Neural crest cell (in vitro differentiated cells): ENCODE measurements around the gene HCAR1. TPM values are rescaled to one million over a fixed set of nuclear protein-coding genes. Genes with fewer than 3 reads are reported as not detected.
"Not testable (repeated sequence)": the region's sequence is repeated elsewhere in the genome, so short reads cannot be mapped to it uniquely, and the experiment has no call there.

Experiments
- DNase-seq: peaks from one replicate; pipeline ENCODE4 v3.0.0; 2021; ENCODE audit warnings: low read depth, mixed read lengths, low spot score
- H3K27ac Mint-ChIP-seq: one replicate; pipeline ENCODE4 v1.8.0; 2021; ENCODE audit warnings: mild to moderate bottlenecking, mixed read lengths; ENCODE audit not compliant: unreplicated experiment
- H3K27me3 Mint-ChIP-seq: 2 replicates; pipeline ENCODE4 v1.8.0; 2021; ENCODE audit warnings: low read depth, mild to moderate bottlenecking, mixed read lengths
- H3K36me3 Mint-ChIP-seq: 2 replicates; pipeline ENCODE4 v1.8.0; 2021; ENCODE audit warnings: low read depth, mild to moderate bottlenecking, mixed read lengths
- H3K4me1 Mint-ChIP-seq: 2 replicates; pipeline ENCODE4 v1.8.0; 2021; ENCODE audit warnings: mixed read lengths
- H3K4me3 Mint-ChIP-seq: one replicate; pipeline ENCODE4 v1.8.0; 2021; ENCODE audit warnings: mild to moderate bottlenecking, mixed read lengths
- H3K9me3 Mint-ChIP-seq: 2 replicates; pipeline ENCODE4 v1.8.0; 2021; ENCODE audit warnings: mixed read lengths
- total RNA-seq: library from RNA; stranded (reverse); gene quantifications from 2 replicates; pipeline ENCODE4 v1.2.1, GENCODE V29; 2021
- TF ChIP-seq, protein P1 (sequence below): fragments of 200-600 bp; sonication (generic); conservative IDR thresholded peaks from 2 replicates; pipeline ENCODE4 v1.5.0; 2021; ENCODE audit warnings: antibody characterized with exemption, mild to moderate bottlenecking

The HCAR1 gene
- total RNA-seq, 1 donor from 2014 or later = not detected

DNA sequence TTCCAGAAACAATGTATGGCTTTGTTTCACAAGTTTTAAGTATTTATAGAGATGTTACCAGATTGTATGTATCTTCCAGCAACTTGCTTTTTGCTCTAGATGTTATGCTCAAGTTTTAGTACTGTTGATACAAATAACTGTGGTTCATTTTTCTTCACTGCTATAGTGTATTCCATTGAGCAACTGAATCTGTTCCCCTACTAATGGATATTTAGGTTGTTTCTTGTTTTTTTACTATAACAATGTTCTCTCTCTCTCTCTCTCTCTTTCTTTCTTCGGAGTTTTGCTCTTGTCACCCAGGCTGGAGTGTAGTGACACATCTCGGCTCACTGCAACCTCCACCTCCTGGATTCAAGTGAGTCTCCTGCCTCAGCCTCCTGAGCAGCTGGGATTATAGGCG lies 44.1 kb downstream of the HCAR1 start:
- H3K27me3 Mint-ChIP-seq = no peaks in the 10 kb centered on the region
- DNase-seq = no peak

DNA sequence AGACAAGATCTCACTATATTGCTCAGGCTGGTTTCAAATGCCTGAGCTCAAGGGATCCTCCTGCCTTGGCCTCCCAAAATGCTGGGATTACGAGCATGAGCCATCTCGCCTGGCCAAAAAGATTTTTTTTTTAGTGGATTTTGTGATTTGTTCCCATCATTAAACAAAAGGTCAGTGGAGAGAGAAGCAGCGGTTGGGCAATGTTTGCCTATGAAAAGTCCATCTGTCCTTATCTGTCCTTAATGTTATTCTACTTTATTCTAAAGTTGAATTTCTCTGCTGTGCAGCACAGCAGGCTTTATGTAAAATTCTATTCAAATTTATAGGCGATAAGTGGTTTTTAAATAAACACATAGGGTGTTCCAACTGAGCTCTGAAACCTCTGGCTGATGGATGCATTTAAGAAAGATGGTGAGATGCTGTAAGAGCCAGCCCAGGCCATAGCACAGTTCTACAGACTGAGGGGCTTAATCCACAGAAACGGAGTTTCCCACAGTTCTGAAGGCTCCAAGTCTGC lies 46.3 kb downstream of the HCAR1 start:
- Mint-ChIP-seq H3K36me3 (no peaks in the 10 kb centered on the region), H3K4me3 (no peak overlapping the region), H3K27me3 (no peaks in the 10 kb centered on the region), H3K27ac (no peak overlapping the region), H3K4me1 (no peaks in the 10 kb centered on the region), H3K9me3 (no peaks in the 10 kb centered on the region)
- TF ChIP-seq, protein P1, sequence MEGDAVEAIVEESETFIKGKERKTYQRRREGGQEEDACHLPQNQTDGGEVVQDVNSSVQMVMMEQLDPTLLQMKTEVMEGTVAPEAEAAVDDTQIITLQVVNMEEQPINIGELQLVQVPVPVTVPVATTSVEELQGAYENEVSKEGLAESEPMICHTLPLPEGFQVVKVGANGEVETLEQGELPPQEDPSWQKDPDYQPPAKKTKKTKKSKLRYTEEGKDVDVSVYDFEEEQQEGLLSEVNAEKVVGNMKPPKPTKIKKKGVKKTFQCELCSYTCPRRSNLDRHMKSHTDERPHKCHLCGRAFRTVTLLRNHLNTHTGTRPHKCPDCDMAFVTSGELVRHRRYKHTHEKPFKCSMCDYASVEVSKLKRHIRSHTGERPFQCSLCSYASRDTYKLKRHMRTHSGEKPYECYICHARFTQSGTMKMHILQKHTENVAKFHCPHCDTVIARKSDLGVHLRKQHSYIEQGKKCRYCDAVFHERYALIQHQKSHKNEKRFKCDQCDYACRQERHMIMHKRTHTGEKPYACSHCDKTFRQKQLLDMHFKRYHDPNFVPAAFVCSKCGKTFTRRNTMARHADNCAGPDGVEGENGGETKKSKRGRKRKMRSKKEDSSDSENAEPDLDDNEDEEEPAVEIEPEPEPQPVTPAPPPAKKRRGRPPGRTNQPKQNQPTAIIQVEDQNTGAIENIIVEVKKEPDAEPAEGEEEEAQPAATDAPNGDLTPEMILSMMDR = no peak
- no peak for DNase-seq

More for the DNA sequence above, 44.1 kb downstream of the HCAR1 start:
- Mint-ChIP-seq H3K9me3 (no peaks in the 10 kb centered on the region), H3K4me3 (no peak overlapping the region), H3K27ac (no peak overlapping the region), H3K36me3 (no peaks in the 10 kb centered on the region), H3K4me1 (no peaks in the 10 kb centered on the region)
- TF ChIP-seq, protein P1 = no peak

DNA sequence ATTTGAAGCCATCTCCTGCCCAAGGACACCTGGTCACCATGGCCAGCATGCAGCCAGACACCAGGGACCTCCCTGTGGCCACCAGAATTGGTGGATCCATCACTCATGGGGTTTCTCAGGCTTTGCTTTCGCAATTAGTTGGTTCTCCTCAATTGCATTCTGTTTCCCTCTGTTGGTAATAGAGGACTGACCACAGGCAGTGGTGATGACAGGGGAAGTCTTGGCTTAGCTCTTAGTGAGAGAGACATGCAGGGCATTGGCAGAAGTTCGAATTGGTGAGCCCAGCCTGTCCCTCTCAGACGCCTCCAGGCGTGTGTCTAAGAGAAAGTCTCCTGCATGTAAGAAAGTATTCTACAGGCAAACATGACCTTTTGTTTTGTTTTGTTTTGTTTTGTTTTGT lies 48.8 kb downstream of the HCAR1 start:
- TF ChIP-seq, protein P1 = no peak
- H3K27me3 Mint-ChIP-seq = no peaks in the 10 kb centered on the region
- no peaks in the 10 kb centered on the region for H3K4me1 Mint-ChIP-seq
- H3K27ac Mint-ChIP-seq = no peak overlapping the region
- DNase-seq = no peak
- no peak overlapping the region for H3K4me3 Mint-ChIP-seq
- H3K9me3 Mint-ChIP-seq = no peaks in the 10 kb centered on the region
- H3K36me3 Mint-ChIP-seq = no peaks in the 10 kb centered on the region

DNA sequence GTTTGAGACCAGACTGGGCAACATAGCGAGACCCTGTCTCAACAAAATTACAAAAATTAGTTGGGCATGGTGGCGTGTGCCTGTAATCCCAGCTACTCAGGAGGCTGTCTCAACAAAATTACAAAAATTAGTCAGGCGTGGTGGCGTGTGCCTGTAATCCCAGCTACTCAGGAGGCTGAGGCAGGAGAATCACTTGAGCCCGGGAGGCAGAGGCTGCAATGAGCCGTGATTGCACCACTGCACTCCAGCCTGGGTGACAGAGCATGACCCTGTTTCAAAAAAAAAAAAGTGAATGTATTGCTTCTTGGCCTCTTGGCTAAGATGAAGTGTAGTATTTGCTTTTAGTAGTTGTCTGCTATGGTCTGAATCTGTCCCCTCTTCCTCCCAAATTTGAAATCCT lies 49.7 kb downstream of the HCAR1 start:
- not testable (repeated sequence) for H3K4me3 Mint-ChIP-seq, H3K27ac Mint-ChIP-seq, H3K9me3 Mint-ChIP-seq, H3K27me3 Mint-ChIP-seq, DNase-seq, H3K4me1 Mint-ChIP-seq, H3K36me3 Mint-ChIP-seq

DNA sequence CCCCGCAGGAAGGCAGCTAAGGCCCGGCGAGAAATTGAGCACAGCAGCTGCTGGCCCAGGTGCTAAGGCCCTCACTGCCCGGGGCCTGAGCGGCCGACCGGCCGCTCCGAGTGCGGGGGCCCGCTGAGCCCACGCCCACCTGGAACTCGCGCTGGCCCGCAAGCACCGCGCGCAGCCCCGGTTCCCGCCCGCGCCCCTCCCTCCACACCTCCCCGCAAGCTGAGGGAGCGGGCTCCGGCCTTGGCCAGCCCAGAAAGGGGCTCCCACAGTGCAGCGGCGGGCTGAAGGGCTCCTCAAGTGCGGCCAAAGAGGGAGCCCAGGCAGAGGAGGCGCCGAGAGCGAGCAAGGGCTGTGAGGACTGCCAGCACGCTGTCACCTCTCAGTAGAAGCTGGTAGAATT lies 53.9 kb downstream of the HCAR1 start:
- H3K27ac Mint-ChIP-seq, H3K36me3 Mint-ChIP-seq, H3K4me3 Mint-ChIP-seq, H3K9me3 Mint-ChIP-seq, H3K27me3 Mint-ChIP-seq, H3K4me1 Mint-ChIP-seq, DNase-seq: not testable (repeated sequence)

Other genes with a start within 250 kb of the HCAR1 start
- gene ZCCHC8, start 229.9 kb downstream of the HCAR1 start, total RNA-seq = 32.4 and 34.0 TPM in 2 replicates
- gene RSRC2, start 203.9 kb downstream of the HCAR1 start, total RNA-seq = 107 TPM in 2 replicates
- gene KNTC1, start 203.6 kb downstream of the HCAR1 start, total RNA-seq = 111 and 122 TPM in 2 replicates
- gene HCAR2, start 27.5 kb downstream of the HCAR1 start, total RNA-seq = not detected in 2 replicates
- gene HCAR3, start 14.0 kb downstream of the HCAR1 start, total RNA-seq = not detected in 2 replicates
- 67.0 and 72.5 TPM in 2 replicates for gene DENR, start 22.0 kb upstream of the HCAR1 start, total RNA-seq
- gene CCDC62, start 43.7 kb upstream of the HCAR1 start, total RNA-seq = 0.96 and 1.5 TPM in 2 replicates
- 20.7 and 23.2 TPM in 2 replicates for gene HIP1R, start 104.6 kb upstream of the HCAR1 start, total RNA-seq
- 40.9 and 41.5 TPM in 2 replicates for gene VPS37B, start 165.3 kb upstream of the HCAR1 start, total RNA-seq
- 14.2 and 16.3 TPM in 2 replicates for gene ABCB9, start 235.6 kb upstream of the HCAR1 start, total RNA-seq
- 17.2 and 18.1 TPM in 2 replicates for gene OGFOD2, start 244.4 kb upstream of the HCAR1 start, total RNA-seq
- 173 and 180 TPM in 2 replicates for gene ARL6IP4, start 249.8 kb upstream of the HCAR1 start, total RNA-seq